ENCODE data around the gene RPIA.
"Not testable (repeated sequence)": the region's sequence is repeated elsewhere in the genome, so short reads cannot be mapped to it uniquely, and the experiment has no call there.

RPIA gene

GRCh38 chr2:88691339-88692183 lies at the start of gene RPIA:
RPIA (plus strand) TSS chr2:88691673; CDS start chr2:88691699, 26 bp downstream.
- DNase-seq = peak; percentile 97 to 98

- DNase-seq = no peak
Observed at GRCh38 chr2:88642278-88642677, 49.2 kb upstream of the RPIA start.

DNA sequence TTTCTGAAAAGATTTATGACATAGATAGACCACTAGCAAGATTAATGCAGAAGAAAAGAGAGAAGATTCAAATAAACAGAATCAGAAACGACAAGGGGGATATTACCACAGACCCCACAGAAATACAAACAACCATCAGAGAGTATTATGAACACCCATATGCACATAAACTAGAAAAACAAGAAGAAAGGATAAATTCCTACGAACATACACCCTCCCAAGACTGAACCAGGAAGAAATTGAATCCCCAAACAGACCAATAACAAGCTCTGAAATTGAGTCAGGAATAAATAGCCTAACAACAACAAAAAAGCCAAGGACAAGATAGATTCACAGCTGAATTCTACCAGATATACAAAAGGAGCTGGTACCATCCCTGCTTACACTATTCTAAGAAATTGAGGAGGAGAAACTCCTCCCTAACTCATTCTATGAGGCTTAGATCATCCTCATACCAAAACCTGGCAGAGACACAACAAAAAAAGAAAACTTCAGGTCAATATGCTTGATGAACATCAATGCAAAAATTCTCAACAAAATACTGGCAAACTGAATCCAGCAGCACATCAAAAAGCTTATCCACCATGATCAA lies 46.1 kb upstream of the RPIA start:
- not testable (repeated sequence) for DNase-seq

- no peak for DNase-seq
Observed at GRCh38 chr2:88651646-88652045, 39.8 kb upstream of the RPIA start.

GRCh38 chr2:88654714-88655113 lies 36.8 kb upstream of the RPIA start:
- no peak for DNase-seq

GRCh38 chr2:88656690-88657089 lies 34.8 kb upstream of the RPIA start:
- DNase-seq = no peak

GRCh38 chr2:88657131-88657530 lies 34.3 kb upstream of the RPIA start:
- DNase-seq = no peak

GRCh38 chr2:88658326-88658725 lies 33.1 kb upstream of the RPIA start:
- no peak for DNase-seq

DNA sequence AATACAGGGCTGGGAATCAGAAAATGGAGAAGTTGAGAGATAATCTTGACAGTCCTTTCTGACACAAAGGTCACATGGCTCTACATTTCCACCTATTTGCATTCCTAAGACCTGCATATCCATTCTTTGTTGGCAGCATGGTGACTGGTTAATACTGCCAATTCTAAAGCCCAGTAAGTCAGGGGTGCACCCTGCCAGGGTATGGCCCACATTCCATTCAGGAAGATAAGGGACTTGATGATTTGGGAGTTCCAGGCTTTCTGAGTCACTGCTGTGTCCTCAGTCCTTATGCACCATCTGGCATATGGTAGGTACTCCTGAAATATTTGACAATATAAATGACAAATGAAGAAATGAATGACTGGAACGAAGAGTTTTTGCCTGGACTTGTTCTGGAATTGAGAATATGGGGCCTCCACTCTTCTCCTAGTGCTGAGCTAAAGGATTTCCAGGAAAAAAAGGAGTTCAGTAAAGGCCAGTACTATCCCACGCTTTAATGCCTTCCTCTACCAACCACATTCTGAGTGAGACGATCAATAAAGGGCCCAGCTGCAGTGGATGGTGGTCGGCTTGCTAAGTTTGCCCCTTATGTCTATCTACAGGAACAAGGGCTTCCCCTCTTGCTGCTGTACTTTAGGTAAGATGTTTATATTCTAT lies 32.5 kb upstream of the RPIA start:
- DNase-seq = peak in 1 of 2 experiments; percentile 25

- DNase-seq = peak; percentile 70 to 80
Observed at GRCh38 chr2:88659538-88659915, 31.9 kb upstream of the RPIA start.

GRCh38 chr2:88660622-88661021 lies 30.9 kb upstream of the RPIA start:
- DNase-seq = no peak

DNA sequence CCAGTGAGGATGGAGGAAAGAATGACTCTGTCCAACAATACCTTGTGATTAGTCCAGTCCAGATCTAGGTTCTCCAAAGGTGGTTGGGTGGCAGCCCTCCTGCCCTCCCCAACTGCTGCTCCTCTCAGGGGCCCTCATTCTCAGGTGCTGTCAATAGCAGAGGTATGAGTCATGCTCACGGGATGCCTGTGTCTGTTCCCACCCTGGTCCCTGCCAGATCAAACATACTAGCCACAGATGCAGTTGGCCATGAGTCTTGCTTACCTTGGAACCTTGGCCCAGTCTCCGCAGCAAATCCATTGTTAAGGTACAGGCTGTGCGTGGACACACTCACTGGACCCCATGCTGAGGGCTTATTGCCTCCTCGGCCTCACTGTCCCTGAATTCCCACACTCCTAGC lies 24.9 kb upstream of the RPIA start:
- no peak for DNase-seq

DNA sequence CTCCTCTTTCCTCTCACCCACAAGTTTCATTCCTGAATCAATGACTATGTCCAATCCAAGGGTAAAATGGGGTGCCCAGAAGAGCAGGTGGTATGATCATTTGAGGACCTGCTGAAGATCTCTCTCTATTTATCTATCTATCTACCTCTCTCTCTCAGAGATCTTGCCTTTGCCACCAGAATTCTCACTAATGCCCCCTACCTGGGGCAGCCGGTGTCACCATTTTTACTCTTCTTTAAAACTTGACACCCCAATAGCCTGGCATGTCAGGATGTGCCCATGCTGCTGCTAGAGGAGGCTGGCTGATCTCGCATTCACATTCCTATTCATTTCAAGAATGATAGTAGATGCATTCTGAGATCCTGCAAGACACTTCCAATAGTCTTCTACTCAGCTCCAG lies 24.3 kb upstream of the RPIA start:
- DNase-seq = no peak

- no peak for DNase-seq
Observed at GRCh38 chr2:88668862-88669261, 22.6 kb upstream of the RPIA start.

DNA sequence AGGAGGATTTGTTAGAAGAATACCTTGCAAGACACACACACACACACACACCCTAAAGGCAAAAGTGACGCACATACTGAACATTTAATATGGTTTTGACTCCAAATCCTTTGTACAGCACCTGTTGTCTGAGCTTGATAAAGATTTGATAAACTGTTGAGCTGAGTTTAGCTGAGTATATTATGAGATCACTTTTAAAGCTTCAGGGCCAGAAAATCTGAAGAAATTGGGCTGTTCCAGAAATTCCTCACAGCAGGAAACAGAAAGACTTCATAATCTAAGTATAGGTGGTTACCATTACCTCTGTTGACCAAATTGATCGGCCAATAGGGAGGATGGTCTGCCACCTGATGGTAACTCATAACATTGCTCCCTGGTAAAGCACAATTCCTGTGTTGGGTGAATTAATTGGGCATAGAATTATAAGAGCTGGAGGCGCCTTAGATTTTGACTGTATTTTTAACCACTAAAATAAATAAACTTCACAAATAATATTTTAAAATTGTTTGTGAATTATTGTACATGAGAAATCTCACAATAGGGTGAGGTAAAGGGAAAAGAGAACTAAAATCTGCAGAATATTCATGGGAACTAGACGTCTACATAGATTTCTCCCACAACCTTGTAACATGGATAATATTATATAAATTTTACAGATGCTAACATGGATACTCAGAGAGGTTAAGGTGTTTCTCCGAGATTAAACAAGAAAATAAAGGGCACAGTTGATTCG lies 21.8 kb upstream of the RPIA start:
- peak; percentile 39 to 50 for DNase-seq

- DNase-seq = peak; percentile 35 to 36
Observed at GRCh38 chr2:88671786-88672427, 19.6 kb upstream of the RPIA start.

DNA sequence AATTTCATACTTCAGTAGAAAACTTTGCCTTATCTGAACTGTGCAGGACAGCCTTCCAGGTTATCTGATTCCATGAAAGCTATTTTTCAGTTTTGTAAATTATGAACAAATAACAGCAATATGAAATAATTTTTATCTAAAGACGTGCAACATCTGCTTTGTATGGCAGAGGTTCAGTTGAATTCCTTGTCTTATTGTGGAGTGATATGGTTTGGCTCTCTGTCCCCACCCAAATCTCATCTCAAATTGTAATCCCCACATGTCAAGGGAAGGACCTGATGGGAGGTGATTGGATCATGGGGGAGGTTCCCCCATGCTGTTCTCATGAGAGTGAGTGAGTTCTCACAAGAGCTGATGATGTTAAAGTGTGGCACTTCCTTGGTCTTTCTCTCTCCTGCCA lies 18.1 kb upstream of the RPIA start:
- no peak for DNase-seq

DNA sequence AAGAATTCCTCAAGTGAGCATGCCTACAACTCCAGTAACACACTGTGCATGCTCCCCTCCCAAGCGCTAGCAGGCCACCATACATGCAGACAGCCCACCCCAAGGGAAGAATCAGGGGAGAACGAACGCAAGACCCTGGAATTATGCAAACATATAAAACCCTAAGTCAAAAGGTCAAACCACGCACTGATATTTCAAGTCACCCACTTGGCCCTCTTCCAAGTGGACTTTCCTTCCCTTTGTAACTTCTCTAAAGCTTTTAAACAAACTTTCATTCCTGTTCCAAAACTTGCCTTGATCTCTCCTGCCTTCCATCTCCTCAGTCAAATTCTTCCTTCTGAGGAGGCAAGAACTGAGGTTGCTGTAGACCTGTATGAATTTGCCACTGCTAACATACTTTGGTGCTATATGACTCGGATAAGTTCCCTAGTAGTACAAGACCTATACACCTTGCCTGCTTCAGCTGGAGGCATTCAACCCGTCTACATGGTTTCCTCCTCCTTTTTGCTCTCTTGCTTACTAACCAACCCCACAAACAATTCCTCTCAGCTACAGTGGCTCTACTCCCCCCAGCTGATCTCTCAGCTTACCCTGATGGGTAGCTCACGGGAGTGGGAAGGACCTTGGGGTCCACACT lies 11.1 kb upstream of the RPIA start:
- no peak for DNase-seq

GRCh38 chr2:88680916-88681315 lies 10.6 kb upstream of the RPIA start:
- no peak for DNase-seq

- no peak for DNase-seq
Observed at GRCh38 chr2:88683160-88684021, 8.1 kb upstream of the RPIA start.

DNA sequence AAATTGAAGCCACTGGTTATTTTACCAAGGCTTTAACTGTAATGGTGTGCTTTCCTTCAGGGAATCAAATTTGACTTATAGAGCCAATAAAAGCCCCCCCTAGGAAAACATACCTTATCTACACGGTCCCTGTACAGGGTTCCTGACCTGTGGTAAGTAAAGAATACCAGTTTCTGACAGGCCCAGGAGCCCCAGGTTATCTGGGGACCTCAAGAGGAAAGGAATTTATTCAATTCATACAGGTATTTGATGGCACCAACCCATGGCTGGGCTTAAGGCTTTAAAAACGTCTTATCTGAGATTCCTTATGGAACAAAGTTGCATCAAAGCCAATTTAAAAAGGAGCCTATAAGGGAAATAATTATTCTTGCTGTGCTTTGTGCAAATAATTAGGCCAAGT lies 7.0 kb upstream of the RPIA start:
- DNase-seq = no peak
